HG03097 (cell line): ENCODE data around the gene MFSD12.
"Not testable (repeated sequence)": the region's sequence is repeated elsewhere in the genome, so short reads cannot be mapped to it uniquely, and the experiment has no call there.

Experiments used
- ATAC-seq: cut with Tn5 transposase; IDR thresholded peaks from one replicate; pipeline ENCODE4 v1.9.1; 2021; ENCODE audit not compliant: unreplicated experiment, low FRiP score

The MFSD12 gene

DNA sequence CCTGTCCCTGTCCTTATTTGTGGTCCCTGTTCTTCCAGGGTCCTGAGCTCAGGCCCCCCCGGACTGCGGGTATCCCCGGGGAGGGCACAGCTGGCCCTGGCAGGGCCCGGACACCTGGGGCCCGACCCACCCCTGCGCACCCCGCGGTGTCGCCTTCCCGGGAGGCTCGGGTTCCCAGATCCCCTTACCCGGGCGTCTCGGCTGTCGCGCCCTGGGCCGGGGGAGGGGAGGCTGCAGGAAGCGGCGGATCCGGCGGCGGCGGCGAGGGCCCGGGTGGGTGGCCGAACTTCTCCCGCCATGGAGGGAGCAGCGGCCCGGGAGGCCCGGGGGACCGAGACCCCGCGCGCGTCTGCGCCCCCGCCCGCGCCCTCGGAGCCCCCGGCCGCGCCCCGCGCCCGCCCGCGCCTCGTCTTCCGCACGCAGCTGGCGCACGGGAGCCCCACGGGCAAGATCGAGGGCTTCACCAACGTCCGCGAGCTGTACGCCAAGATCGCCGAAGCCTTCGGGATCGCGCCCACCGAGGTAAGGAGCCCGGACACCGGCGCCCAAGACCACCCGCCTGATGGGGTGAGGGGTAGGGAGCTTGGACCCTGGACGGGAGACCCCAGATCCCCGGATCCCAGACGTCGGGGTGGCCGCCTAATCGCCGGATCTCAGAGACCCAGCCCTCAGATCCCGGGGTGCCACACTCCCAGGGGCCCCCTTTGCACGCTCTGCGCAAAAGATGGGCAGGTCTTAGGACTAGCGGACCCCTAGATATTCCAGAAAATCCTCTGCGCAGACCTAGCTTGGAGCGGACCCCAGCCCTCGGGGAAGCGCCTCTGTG lies 28.1 kb upstream of the MFSD12 start, which contains the start of gene GIPC3:
Gene GIPC3 (plus strand): TSS at position 178 of the 826 bp plus-strand sequence. CDS start 120 bp downstream, at position 298.
- no peak for ATAC-seq

GRCh38 chr19:3584036-3584802 lies 26.8 kb upstream of the MFSD12 start:
- ATAC-seq: not testable (repeated sequence)

GRCh38 chr19:3581792-3582191 lies 24.4 kb upstream of the MFSD12 start:
- not testable (repeated sequence) for ATAC-seq

- ATAC-seq: no peak
Measured at GRCh38 chr19:3580156-3580934, 23.0 kb upstream of the MFSD12 start.

DNA sequence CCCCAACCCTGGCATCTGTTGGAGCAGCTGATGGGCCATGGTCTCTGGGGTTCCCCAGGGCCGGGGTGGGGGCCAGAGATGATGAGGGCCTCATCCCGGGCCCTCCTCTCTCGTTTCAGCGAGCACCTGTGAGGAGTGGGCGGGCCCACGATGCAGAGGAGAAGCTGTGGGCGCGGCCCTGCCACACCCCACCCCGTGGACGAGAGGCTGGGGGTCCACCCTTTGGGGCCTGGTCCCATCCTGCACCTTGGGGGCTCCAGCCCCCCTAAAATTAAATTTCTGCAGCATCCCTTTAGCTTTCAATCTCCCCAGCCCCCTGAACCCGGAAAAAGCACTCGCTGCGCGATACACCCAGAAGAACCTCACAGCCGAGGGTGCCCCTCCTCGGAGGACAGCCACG lies 21.0 kb upstream of the MFSD12 start:
- no peak for ATAC-seq

- no peak for ATAC-seq
Measured at GRCh38 chr19:3577723-3578344, 20.4 kb upstream of the MFSD12 start.

- no peak for ATAC-seq
Measured at GRCh38 chr19:3576696-3577443, 19.5 kb upstream of the MFSD12 start.

DNA sequence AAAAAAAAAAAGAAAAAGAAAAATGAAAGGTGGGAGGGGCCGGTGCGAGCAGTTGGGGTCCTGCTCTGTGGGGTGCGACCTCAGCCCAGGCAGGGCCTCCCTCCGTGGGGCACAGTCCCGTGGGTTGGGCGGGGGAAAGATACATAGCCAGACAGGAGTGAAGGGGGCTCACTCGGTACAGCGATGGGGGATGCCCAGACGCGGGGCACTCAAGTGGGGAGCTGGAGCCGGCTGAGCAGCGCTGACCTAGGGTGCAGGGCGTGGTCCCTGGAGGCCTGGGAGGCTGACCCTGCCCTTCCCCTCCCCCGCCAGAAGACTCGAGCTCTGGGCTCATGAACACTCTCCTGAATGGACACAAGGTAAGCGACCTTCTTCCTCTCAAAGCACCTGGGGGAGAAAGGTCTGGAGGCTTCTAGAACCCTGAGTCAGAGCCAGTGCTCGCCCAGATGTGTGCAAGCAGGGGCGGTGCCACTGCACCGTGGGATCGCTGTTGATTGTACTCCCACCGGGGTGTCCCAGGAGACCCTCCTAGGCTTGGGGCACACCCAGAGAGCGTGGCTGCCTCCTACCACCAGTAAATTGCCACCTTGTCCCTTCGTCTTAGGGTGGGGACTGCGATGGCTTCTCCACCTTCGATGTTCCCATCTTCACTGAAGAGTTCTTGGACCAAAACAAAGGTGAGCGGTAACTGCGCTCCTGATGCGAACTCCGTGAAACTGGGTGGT lies 18.7 kb upstream of the MFSD12 start:
- ATAC-seq: no peak

DNA sequence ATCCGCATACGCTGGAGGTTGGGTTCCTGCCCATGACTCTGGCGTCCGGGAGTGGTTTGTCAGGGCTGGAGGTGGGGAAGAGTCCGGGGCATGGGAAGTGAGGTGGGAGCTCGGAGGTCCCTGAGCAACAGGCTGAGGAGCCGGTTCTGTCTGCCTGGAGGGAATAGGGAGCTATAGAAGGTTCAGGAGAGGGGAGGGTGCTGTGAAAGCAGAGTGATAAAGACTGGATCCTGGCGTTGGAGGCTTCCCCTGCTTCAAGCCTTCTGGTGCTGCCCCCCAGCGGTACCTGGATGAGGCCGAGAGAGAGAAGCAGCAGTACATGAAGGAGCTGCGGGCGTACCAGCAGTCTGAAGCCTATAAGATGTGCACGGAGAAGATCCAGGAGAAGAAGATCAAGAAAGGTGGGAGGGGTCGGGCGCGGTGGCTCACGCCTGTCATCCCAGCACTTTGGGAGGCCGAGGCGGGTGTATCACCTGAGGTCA lies 17.9 kb upstream of the MFSD12 start:
- no peak for ATAC-seq

DNA sequence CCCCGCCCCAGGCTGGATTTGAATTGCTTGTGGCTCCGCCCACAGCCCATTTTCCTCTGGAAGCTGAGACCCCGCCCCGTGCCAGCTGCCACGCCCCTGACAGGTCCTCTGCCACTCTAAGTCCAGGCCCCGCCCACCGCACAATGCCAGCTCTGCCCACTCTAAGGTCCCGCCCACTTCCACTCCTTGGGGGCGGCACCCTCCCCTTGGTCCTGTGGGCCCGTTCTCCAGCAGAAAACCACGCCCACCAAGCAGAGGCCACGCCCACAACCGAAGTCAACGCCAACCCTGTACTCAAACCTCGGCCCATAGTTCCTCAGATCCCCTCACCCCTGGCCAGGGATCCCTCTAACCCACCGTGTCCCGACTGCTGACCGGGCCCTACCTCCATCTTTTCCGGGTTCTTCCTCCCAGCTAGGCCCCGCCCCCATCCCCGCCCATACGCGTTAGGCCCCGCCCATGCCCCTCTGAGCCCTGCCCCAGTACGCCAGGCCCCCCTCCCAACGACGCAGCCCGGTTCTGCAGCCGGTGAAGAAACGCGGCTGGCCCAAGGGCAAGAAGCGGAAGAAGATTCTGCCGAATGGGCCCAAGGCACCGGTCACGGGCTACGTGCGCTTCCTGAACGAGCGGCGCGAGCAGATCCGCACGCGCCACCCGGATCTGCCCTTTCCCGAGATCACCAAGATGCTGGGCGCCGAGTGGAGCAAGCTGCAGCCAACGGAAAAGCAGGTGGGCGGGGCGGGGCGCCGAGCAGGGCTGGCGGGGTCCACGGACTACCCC lies 16.7 kb upstream of the MFSD12 start:
- no peak for ATAC-seq

- ATAC-seq: peak; percentile 6
Measured at GRCh38 chr19:3573162-3573857, 15.9 kb upstream of the MFSD12 start.

GRCh38 chr19:3572855-3573161 lies 15.4 kb upstream of the MFSD12 start, which contains the start of gene HMG20B:
Gene HMG20B, plus strand, starts transcription at chr19:3572944. Its CDS starts 366 bp downstream, at chr19:3573310.
- ATAC-seq: no peak

- peak; percentile 86 for ATAC-seq
Measured at GRCh38 chr19:3572132-3572854, 14.9 kb upstream of the MFSD12 start.

- no peak for ATAC-seq
Measured at GRCh38 chr19:3570606-3571011, 13.2 kb upstream of the MFSD12 start.

DNA sequence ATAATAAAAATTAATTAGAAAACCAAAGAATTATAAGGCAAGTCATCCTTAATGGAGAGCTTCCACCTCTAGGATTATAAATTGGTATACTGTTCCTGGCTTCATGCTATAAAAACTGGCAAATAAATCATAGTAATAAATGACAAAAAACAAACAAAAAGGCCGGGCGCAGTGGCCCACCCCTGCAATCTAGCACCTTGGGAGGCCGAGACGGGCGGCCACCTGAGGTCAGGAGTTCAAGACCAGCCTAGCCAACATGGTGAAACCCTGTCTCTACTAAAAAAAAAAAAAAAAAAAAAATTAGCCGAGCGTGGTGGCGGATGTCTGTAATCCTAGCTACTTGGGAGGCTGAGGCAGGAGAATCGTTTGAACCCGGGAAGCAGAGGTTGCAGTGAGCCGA lies 12.7 kb upstream of the MFSD12 start:
- not testable (repeated sequence) for ATAC-seq

GRCh38 chr19:3565139-3565538 lies 7.8 kb upstream of the MFSD12 start:
- ATAC-seq: no peak
